GM18502 (cell line): Measurements from ENCODE around the gene MAN1A1.
A peak's percentile ranks its signal among the peaks of the same experiment; 100 is the strongest.

Experiments used
- ATAC-seq: cut with Tn5 transposase; IDR thresholded peaks from one replicate; pipeline ENCODE4 v1.9.1; 2021; ENCODE audit warnings: mild to moderate bottlenecking; ENCODE audit not compliant: unreplicated experiment, poor library complexity

Gene MAN1A1

GRCh38 chr6:119207971-119208725 is 141.4 kb downstream of the MAN1A1 start:
- ATAC-seq, result no peak

GRCh38 chr6:119207327-119207726 is 142.2 kb downstream of the MAN1A1 start:
- ATAC-seq, result no peak

GRCh38 chr6:119205911-119206618 is 143.5 kb downstream of the MAN1A1 start:
- ATAC-seq, result peak; percentile 88

- no peak for ATAC-seq
These were observed 144.8 kb downstream of the MAN1A1 start for GRCh38 chr6:119204719-119205118.

- ATAC-seq, result no peak
These were observed 148.1 kb downstream of the MAN1A1 start for GRCh38 chr6:119201480-119201879.

- ATAC-seq, result no peak
These were observed 148.9 kb downstream of the MAN1A1 start for GRCh38 chr6:119200512-119201175.

GRCh38 chr6:119197271-119197670 is 152.3 kb downstream of the MAN1A1 start:
- no peak for ATAC-seq

- ATAC-seq, result no peak
These were observed 152.8 kb downstream of the MAN1A1 start for GRCh38 chr6:119196715-119197114.

GRCh38 chr6:119195848-119196247 is 153.7 kb downstream of the MAN1A1 start:
- no peak for ATAC-seq

- ATAC-seq, result no peak
These were observed 154.4 kb downstream of the MAN1A1 start for GRCh38 chr6:119195204-119195603.

- no peak for ATAC-seq
These were observed 155.9 kb downstream of the MAN1A1 start for GRCh38 chr6:119193707-119194106.

GRCh38 chr6:119192200-119192599 is 157.4 kb downstream of the MAN1A1 start:
- ATAC-seq, result no peak

- no peak for ATAC-seq
These were observed 159.4 kb downstream of the MAN1A1 start for GRCh38 chr6:119190176-119190575.

- ATAC-seq, result no peak
These were observed 160.1 kb downstream of the MAN1A1 start for GRCh38 chr6:119189498-119189897.

GRCh38 chr6:119187596-119187995 is 162.0 kb downstream of the MAN1A1 start:
- ATAC-seq, result no peak

GRCh38 chr6:119186490-119186889 is 163.1 kb downstream of the MAN1A1 start:
- ATAC-seq, result no peak

GRCh38 chr6:119184008-119184648 is 165.4 kb downstream of the MAN1A1 start:
- ATAC-seq, result no peak

GRCh38 chr6:119183457-119183856 is 166.1 kb downstream of the MAN1A1 start:
- ATAC-seq, result no peak

GRCh38 chr6:119182875-119183274 is 166.7 kb downstream of the MAN1A1 start:
- ATAC-seq, result no peak

- no peak for ATAC-seq
These were observed 167.3 kb downstream of the MAN1A1 start for GRCh38 chr6:119182216-119182803.
